GM18517 (cell line): ENCODE data around the gene UGT1A4.

ENCODE experiments used
- ATAC-seq: cut with Tn5 transposase; IDR thresholded peaks from one replicate; pipeline ENCODE4 v1.9.1; 2021; ENCODE audit warnings: mild to moderate bottlenecking, moderate library complexity; ENCODE audit not compliant: unreplicated experiment

UGT1A4 gene

DNA sequence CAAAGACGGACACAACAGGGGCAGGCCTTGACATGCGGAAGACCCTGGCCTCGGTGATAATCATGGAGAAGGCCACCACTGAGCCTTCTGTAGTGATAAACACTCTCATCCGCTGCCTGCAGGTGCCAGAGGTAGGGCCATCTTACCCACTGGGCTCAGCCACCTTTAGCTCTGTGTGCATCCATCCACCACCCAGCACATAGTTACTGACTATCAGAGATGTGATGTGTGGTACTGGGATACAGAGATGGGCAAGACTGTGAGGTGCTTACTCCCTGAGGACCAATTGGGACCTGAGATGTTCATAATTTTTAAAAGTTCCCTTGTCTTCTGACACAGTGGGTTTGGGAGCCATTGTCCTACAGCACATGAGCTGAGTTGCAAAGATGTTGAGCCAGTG, 61.2 kb downstream of the UGT1A4 start:
- no peak for ATAC-seq

DNA sequence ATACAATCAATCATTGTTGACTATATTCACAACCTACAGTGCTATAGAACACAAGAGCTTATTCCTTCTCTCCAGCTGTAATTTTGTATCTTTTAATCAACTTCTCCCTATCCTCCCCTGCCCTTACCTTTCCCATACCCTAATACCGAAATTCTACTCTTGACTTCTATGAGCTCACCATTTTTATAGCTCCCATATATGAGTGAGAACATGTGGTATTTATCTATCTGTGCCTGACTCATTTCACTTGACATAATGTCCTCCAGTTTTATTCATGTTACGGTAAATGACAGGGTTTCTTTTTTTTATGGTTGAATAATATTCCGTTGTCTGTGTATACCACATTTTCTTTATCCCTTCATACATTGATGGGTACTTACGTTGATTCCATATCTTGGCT, 62.2 kb downstream of the UGT1A4 start:
- ATAC-seq = no peak

DNA sequence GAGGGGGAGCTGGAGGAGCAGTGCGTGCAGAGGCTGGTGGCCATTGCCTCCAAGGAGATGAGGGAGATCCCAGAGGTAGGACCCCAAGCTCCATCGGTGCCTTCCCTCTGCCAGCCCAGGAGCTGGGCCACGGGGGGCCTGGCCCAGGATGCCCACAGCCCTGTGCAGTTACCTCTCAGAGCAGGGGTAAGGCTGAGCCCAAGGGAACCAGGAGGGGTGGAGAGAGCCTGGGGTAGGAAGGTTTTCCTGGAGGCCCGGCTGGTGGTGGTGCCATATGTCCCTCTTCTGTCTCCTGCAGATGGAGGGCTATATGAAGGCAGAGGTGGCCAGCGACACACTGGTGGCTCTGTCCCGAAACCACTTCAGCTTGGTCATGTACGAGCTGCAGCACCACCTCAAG, 71.0 kb downstream of the UGT1A4 start:
- ATAC-seq = no peak

- no peak for ATAC-seq
These were observed 72.8 kb downstream of the UGT1A4 start for GRCh38 chr2:233791151-233791882.

- no peak for ATAC-seq
These were observed 73.4 kb downstream of the UGT1A4 start for GRCh38 chr2:233791883-233792329.

- no peak for ATAC-seq
These were observed 74.2 kb downstream of the UGT1A4 start for GRCh38 chr2:233792720-233793119.

DNA sequence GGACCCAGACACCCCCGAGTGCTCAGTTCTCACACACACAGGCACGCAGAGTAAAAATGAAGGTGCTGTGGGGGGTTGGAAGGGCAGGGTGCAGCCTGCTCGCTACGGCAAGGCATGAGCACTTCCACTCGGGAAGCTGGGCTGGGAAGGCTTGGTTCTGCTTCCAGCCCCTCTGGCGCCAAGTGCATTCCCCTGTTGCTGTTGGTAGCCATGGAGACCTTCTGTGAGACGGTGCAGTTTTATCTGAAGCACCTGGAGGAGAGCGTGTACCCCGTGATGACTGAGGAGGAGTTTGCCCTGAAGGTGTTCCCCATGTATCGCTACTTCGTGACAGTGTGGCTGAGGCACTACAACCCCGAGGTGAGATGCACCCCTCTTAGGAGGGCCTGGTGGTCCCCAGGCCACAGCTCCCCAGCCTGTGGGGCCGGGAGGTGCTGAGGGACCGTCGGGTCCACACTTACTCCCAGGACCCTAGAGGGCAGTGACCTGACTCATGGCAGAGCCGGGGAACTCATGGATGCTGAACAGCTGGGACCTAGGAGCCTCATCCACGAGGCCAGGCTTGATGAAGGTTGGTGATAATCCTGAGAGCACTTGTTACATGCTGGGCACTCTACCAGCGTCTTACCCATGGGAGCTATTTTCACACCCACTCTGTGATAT, 75.1 kb downstream of the UGT1A4 start:
- no peak for ATAC-seq

DNA sequence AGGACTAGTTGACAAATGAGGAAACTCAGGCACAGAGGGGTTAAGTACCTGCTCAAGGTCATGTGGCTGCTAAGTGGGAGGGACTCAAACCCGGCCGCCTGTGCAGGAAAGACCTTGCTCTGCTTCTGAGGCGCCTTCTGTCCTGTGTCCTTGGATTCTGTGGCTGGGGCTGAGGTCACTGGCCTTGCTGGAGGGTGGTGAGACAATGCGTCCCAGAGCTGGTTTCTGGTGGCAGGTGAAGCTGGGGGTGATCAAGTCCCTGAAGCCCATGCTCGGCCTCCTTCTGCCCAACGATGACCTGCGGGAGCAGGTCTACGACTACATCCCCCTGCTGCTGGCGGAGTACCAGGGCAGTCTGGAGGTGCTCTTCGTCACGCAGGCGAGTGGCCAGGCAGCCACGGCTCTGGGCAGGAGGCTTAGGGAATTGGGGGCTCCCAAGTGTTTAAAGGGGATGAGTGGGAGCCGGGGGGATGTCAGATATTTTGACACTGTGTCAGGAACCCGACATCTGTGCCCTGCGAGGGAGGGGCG, 75.7 kb downstream of the UGT1A4 start:
- ATAC-seq = no peak

DNA sequence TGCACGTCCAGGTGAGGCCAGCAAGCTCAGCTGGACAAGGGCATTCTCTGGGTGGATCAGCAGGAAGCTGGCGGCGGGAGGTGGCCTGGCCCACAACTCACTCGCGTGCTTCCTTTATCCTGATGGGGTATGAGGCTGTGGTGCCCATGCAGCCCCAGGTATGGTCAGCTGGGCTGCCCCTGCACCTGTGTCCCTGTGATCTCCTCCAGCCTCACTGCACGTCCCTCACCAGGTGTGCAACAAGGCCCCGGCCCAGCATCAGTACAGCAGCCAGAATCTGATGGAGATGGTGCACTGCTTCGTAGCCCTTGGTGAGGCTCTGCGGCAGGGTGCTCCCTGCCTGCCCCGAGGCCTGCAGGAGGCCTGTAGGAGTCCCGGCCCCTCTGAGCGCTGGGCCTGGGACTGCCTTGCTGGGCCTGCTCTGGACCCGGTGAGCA, 77.2 kb downstream of the UGT1A4 start:
- no peak for ATAC-seq

DNA sequence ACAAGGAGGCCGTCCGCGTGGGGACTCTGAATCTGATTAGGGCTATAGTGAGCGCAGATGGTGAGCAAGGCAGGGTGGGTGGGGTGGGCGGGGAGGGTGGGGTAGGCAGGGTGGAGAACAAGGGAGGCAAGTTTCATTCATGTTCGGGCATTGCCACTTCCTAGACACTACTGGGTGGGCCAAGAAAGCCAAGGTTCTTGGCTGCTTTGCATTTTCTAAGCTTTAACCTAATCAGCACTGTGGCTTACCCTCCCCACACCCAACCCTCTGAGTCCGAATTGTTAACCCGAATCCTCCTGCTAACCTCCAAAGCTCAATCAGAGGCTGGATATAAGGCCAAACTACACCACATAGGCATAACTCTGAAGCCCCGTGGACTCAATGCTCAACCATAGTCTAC, 77.7 kb downstream of the UGT1A4 start:
- no peak for ATAC-seq

GRCh38 chr2:233798335-233799086, 80.0 kb downstream of the UGT1A4 start:
- no peak for ATAC-seq

- no peak for ATAC-seq
These were observed 80.6 kb downstream of the UGT1A4 start for GRCh38 chr2:233799087-233799665.

GRCh38 chr2:233799716-233800115, 81.2 kb downstream of the UGT1A4 start:
- no peak for ATAC-seq

DNA sequence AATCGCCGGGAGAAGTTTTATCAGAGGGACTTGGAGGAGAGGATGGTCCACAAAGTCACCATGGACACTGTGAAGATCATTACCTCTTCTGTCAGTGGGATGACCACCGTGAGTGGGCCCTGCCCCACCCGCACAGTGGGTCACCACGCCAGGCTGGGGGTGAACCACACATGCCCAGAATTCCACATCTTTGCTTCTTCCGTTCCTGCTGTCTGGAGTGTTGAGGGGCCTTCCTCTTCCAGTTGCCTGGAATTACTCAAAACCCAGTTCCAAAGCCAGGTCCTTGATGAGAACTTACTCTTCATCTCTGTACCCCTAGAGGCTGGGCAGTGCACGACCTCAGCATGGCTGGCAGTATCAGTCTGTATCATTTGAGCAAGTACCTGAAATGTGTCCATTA, 81.7 kb downstream of the UGT1A4 start:
- ATAC-seq = no peak

DNA sequence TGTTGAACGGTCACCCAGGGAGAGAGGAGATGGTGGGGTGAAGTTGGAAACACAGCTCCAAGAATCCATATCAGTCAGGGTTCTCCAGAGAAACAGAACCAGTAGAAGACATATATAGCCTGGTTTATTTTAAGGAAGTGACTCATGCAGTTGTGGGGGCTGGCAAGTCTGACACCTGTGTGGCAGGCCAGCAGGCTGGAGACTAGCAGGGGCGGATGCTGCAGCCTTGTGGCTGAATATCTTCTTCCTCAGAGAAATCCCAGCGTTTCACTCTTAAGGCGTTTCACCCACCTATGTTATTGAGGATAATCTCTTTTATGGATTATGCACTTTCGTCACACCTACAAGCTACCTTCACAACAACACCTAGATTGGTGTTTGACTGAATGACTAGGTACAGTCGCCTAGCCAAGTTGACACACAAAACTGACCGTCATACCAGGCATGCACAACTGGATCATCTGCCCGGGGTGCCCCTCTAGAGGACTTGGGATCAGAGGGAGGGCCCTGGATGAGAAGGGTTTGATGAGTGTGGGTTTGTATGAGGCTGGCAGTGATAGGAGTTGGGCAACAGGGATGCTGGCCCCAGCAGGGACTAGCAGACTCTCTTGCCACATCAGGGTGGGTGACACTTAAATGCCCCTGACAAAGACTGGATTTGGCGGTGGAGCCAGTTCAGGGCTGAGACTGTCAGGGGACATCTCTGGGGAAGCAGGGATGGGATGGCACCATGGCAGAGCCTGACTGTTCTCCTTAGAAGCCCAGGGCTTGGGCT, 83.0 kb downstream of the UGT1A4 start:
- ATAC-seq = no peak

GRCh38 chr2:233802132-233802815, 83.7 kb downstream of the UGT1A4 start:
- ATAC-seq = no peak

DNA sequence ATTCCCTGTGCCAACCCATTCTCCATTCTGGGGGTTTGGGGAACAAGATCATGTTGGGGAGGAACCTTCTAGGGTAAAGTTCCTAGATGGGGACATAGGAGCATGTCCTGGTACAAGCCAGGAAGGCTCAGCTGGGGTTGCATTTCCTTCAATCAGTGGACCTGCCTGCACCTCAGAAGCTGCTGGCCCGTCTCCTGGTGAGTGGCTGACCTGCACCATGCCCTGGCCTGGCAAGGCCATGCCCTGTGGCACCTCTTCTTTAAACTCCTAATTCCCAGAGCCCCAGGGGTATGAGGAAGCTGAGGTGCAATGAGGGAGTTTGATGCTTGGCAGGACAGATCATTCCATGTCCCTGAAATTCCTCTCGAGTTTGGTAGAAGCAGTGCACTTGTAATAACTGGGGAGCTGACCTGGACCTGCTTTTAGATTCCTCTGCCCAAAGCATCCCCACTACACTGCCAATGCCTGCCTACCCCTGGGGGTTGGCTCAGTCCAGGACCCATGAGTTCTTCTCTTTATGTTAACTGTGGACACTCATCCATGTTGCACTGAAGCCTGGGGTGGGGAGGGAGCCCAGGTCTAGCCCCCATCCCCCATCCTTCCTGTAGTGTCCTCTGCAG, 84.9 kb downstream of the UGT1A4 start:
- no peak for ATAC-seq

- ATAC-seq = no peak
These were observed 85.5 kb downstream of the UGT1A4 start for GRCh38 chr2:233803994-233804393.

GRCh38 chr2:233807215-233807865, 88.8 kb downstream of the UGT1A4 start:
- no peak for ATAC-seq
